Pancreas (tissue), 10 donors: ENCODE results near the gene MRPL51. TPM values are rescaled to one million over a fixed set of nuclear protein-coding genes. Genes with fewer than 3 reads are reported as not detected.
"Not testable (repeated sequence)": the region's sequence is repeated elsewhere in the genome, so short reads cannot be mapped to it uniquely, and the experiment has no call there.

Experiments used
- ATAC-seq, 4 donors: fragments of 200-7000 bp; cut with Tn5 transposase; one replicate each; pipeline versions ENCODE4 v1.8.0 to v1.9.1; 2020; ENCODE audit warnings: mild to moderate bottlenecking in 4 of 4, moderate library complexity in 4 of 4
- DNase-seq, 6 donors: peaks; one replicate each; pipeline ENCODE4 v3.0.0-alpha.2; 2020
- FAIRE-seq: peaks from 2 replicates; lab custom pipeline; 2012; peaks lifted over from hg19 to GRCh38; lab: Jason Lieb, UNC
- H3K27ac ChIP-seq, 4 donors: fragments of 200-600 bp; sonication (generic); 1 replicate in 3 of 4; 2 replicates in 1 of 4; pipeline versions ENCODE4 v1.5.0 to v1.8.0; 2020
- H3K27me3 ChIP-seq, 4 donors: fragments of 200-600 bp; one replicate each; pipeline ENCODE4 v1.8.0; 2021
- H3K36me3 ChIP-seq, 3 donors: fragments of 200-600 bp; sonication (generic) in 1 of 3; one replicate each; pipeline versions ENCODE4 v1.5.0 to v1.8.0; 2020 to 2021
- H3K4me1 ChIP-seq, 3 donors: fragments of 200-600 bp; one replicate each; pipeline ENCODE4 v1.8.0; 2021
- H3K4me3 ChIP-seq, 4 donors: fragments of 200-600 bp; sonication (generic) in 2 of 4; one replicate each; pipeline versions ENCODE4 v1.5.0 to v1.8.0; 2020 to 2021
- H3K9me3 ChIP-seq, 4 donors: fragments of 200-600 bp; one replicate each; pipeline ENCODE4 v1.8.0; 2021
- CTCF ChIP-seq, 4 donors: fragments of 200-600 bp; sonication (generic) in 3 of 4; IDR thresholded peaks; one replicate each; pipeline versions ENCODE4 v1.5.0 to v1.8.0; 2021; ENCODE audit warnings: antibody characterized with exemption in 4 of 4
- WGBS, 2 donors: extraction: QIAGEN DNeasy Blood & Tissue Kit; methylation state at CpG; one replicate each; pipeline ENCODE4 v1.1.7; 2013; 5-methylcytosine and 5-hydroxymethylcytosine counted together
- intact Hi-C, 3 donors: fragments of 100-400 bp; cut with DNase I; formaldehyde crosslinking; loops; one replicate each; pipeline versions ENCODE4 v1.11.1 to v1.14.2; 2022
- polyA plus RNA-seq, 2 donors: library from polyadenylated mRNA; stranded (reverse); fragments of 200-250 nt; gene quantifications; one replicate each; pipeline ENCODE4 v1.2.3, GENCODE V29; 2013
- total RNA-seq, 6 donors: library from RNA; stranded (reverse); fragmentation: NEBNext Ultra II Directional in 4 of 6; extraction: Animal tissue kit (Norgen Biotek cat#: 25700) in 4 of 6; gene quantifications; one replicate each; pipeline versions ENCODE4 v1.2.1 to v1.2.4, GENCODE V29; 2021 to 2023
- donor health status: healthy with polysubstance abuse.
- donor health status: DM: no; HTN: no; CAD: no; lungs with moderate emphysema.
- donor health status: DM: no; HTN: no; CAD: no.
- donor health status: control.
- donor health status: control.
- donor health status: Bipolar disorder and iron deficiency.
- donor health status: DM: yes; HTN: yes; CAD: no.
- donor health status: DM: no; HTN: no; CAD: no.
- donor health status: DM: no; HTN: no; CAD: no.
- donor health status: DM: yes; HTN: yes; CAD: no.

The MRPL51 gene
- total and polyA plus RNA-seq, 8 donors, result 30.6 to 79.7 (median 66.9) TPM

GRCh38 chr12:6469092-6469491 is 24.0 kb downstream of the MRPL51 start:
- DNase-seq (no peak), FAIRE-seq (no peak), ATAC-seq (no peak)
- TF ChIP-seq CTCF (IDR thresholded peaks at IDR 0.05), result no peak
- Histone ChIP-seq H3K27me3 (no peaks in the 10 kb centered on the region), H3K9me3 (no peaks in the 10 kb centered on the region), H3K4me1 (peaks cover 0 to 10% (median 0%) of the 10 kb centered on the region in 3 donors), H3K4me3 (no peak overlapping the region), H3K36me3 (peaks cover 0 to 7% (median 0%) of the 10 kb centered on the region in 3 donors), H3K27ac (no peak overlapping the region)
- intact Hi-C loops, result no loop called here
- 65 to 69% methylated on average over 6 of the region's 6 CpGs for WGBS, 2 donors

DNA sequence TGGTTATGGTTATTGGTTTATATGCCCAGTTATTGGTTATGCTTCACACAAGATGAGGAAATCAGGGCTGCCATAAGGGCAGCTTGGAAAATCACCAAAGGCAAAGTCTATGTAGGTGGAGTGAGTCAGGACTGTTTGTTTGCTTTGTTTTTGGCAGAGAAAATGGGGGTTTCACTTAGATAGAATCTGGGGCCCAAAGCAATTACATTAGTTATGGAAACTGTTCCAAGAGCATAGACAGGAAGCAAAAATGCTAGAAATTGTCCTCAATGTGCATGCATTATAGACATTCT is 24.8 kb downstream of the MRPL51 start:
- no peak overlapping the region for H3K4me3 ChIP-seq
- no peak for FAIRE-seq
- intact Hi-C loops, result no loop called here

DNA sequence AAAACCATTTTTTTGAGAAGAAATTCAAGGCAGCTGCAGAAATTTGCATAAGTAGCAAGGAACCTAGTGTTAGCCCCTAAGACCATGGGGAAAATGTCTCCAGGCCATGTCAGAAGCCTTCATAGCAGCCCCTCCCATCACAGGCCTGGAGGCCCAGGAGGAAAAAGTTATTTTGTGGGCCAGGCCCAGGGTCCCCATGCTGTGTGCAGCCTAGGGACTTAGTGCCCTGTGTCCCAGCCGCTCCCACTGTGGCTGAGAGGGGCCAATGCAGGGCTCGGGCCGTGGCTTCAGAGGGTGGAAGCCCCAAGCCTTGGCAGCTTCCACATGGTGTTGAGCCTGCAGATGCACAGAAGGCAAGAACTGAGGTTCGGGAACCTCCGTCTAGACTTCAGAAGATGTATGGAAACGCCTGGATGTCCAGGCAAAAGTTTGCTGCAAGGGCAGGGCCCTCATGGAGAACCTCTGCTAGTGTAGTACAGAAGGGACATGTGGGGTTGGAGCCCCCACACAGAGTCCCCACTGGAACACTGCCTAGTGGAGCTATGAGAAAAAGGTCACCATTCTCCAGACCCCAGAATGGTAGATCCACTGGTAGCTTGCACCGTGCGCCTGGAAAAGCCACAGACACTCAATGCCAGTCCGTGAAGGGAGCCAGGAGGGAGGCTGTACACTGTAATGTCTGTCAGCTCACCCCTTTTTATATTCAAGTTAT is 25.3 kb downstream of the MRPL51 start:
- intact Hi-C loops, FAIRE-seq, H3K4me3 ChIP-seq, ATAC-seq, H3K9me3 ChIP-seq, H3K27me3 ChIP-seq, H3K27ac ChIP-seq, DNase-seq, H3K4me1 ChIP-seq: not testable (repeated sequence)
- 92 to 96% methylated on average over 9 of the region's 9 CpGs for WGBS, 2 donors
- peaks cover 0 to 18% (median 0%) of the 10 kb centered on the region in 3 donors for H3K36me3 ChIP-seq

More for the DNA sequence above, 24.8 kb downstream of the MRPL51 start:
- TF ChIP-seq CTCF (IDR thresholded peaks at IDR 0.05), result no peak
- no peaks in the 10 kb centered on the region for H3K27me3 ChIP-seq
- H3K36me3 ChIP-seq, result peaks cover 0 to 15% (median 0%) of the 10 kb centered on the region in 3 donors
- DNase-seq (no peak), ATAC-seq (no peak)
- no peaks in the 10 kb centered on the region for H3K9me3 ChIP-seq
- H3K27ac ChIP-seq, result no peak overlapping the region
- H3K4me1 ChIP-seq, result peaks cover 0 to 10% (median 0%) of the 10 kb centered on the region in 3 donors

GRCh38 chr12:6466751-6467150 is 26.3 kb downstream of the MRPL51 start:
- H3K4me1 ChIP-seq, DNase-seq, H3K27me3 ChIP-seq, FAIRE-seq, H3K4me3 ChIP-seq, H3K9me3 ChIP-seq, H3K27ac ChIP-seq, ATAC-seq, intact Hi-C loops: not testable (repeated sequence)
- WGBS, 2 donors, result 93 to 96% methylated on average over 4 of the region's 4 CpGs
- H3K36me3 ChIP-seq, result peaks cover 0 to 27% (median 0%) of the 10 kb centered on the region in 3 donors

DNA sequence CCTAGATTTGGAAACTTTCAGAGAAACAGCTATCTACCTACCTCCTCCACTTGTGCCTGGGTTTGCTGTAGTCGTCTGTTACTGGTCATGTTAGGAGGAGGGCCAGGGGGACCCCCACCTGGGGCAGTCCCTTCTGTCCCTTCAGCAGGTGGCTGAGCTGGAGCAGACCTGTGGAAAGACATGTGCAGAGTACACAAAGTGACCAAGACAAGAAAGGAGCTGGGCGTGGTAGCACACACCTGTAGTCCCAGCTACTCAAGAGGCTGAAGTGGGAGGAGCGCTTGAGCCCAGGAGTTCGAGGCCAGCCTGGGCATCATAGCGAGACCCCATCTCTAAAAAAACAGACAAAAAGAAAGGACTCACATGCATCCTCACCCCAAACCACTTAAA is 26.9 kb downstream of the MRPL51 start:
- no peaks in the 10 kb centered on the region for H3K27me3 ChIP-seq
- intact Hi-C loops, result no loop called here
- ATAC-seq, result no peak
- peaks cover 0 to 27% (median 0%) of the 10 kb centered on the region in 3 donors for H3K36me3 ChIP-seq
- TF ChIP-seq CTCF (IDR thresholded peaks at IDR 0.05), result no peak
- FAIRE-seq, result no peak
- H3K4me1 ChIP-seq, result peaks cover 0 to 10% (median 0%) of the 10 kb centered on the region in 3 donors
- no peak overlapping the region for H3K4me3 ChIP-seq
- H3K27ac ChIP-seq, result no peak overlapping the region
- H3K9me3 ChIP-seq, result no peaks in the 10 kb centered on the region
- no peak for DNase-seq
- WGBS, 2 donors, result 88 to 92% methylated on average over 5 of the region's 5 CpGs
